Measurements from ENCODE around the gene DIPK2A. TPM values are rescaled to one million over a fixed set of nuclear protein-coding genes. Genes with fewer than 3 reads are reported as not detected.

The DIPK2A gene
- total RNA-seq, 1 experiment from 2014 or later: 22.0 TPM

- no peak overlapping the region for H3K18ac ChIP-seq (ENCODE audit: insufficient read length, low read depth, low read length)
- peaks cover 7% of the 10 kb centered on the region for H3K23me2 ChIP-seq (ENCODE audit: insufficient read length, low read depth, low read length, poor library complexity, severe bottlenecking)
- no peak overlapping the region for H4K8ac ChIP-seq (replicated peaks; ENCODE audit: insufficient read length, low read depth, low read length)
- H3K9me3 Mint-ChIP-seq: peaks cover 3 to 7% of the 10 kb centered on the region in 2 experiments; a peak in 4 of 5 replicates
- no peak overlapping the region for H2BK12ac ChIP-seq (ENCODE audit: insufficient read length, low read depth, low read length)
- H2AFZ ChIP-seq (ENCODE audit: low read length): no peak overlapping the region
- TF ChIP-seq, protein P1, sequence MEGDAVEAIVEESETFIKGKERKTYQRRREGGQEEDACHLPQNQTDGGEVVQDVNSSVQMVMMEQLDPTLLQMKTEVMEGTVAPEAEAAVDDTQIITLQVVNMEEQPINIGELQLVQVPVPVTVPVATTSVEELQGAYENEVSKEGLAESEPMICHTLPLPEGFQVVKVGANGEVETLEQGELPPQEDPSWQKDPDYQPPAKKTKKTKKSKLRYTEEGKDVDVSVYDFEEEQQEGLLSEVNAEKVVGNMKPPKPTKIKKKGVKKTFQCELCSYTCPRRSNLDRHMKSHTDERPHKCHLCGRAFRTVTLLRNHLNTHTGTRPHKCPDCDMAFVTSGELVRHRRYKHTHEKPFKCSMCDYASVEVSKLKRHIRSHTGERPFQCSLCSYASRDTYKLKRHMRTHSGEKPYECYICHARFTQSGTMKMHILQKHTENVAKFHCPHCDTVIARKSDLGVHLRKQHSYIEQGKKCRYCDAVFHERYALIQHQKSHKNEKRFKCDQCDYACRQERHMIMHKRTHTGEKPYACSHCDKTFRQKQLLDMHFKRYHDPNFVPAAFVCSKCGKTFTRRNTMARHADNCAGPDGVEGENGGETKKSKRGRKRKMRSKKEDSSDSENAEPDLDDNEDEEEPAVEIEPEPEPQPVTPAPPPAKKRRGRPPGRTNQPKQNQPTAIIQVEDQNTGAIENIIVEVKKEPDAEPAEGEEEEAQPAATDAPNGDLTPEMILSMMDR (conservative IDR thresholded peaks at IDR 0.05): no peak
- no peak overlapping the region for H3K14ac ChIP-seq (ENCODE audit: insufficient read depth, low read length)
- H3K9ac ChIP-seq (ENCODE audit: extremely low read depth, insufficient read length, low read length): no peak overlapping the region
- no peak overlapping the region for H4K91ac ChIP-seq (ENCODE audit: insufficient read length, low read depth, low read length)
- no peak for DNase-seq
- H3K79me2 ChIP-seq (ENCODE audit: insufficient read depth, low read length): peaks cover 15% of the 10 kb centered on the region; the same call in 1 of the 2 replicates
- no peak overlapping the region for H3K4me3 Mint-ChIP-seq
- H3K4me1 Mint-ChIP-seq: peaks cover 40 to 52% of the 10 kb centered on the region in 2 experiments
- no peaks in the 10 kb centered on the region; the same call in 1 of the 2 replicates for H3K4me1 ChIP-seq (ENCODE audit: insufficient read depth, low read length)
- no peaks in the 10 kb centered on the region for H4K20me1 ChIP-seq (ENCODE audit: control insufficient read depth, insufficient read depth, insufficient read length)
- H2BK5ac ChIP-seq (ENCODE audit: insufficient read length, low read length): no peak overlapping the region
- H2BK20ac ChIP-seq (ENCODE audit: low read depth, low read length, poor library complexity, severe bottlenecking): no peak overlapping the region
- no peaks in the 10 kb centered on the region for H3K79me1 ChIP-seq (ENCODE audit: insufficient read depth, low read depth, low read length, poor library complexity, severe bottlenecking)
- no peak overlapping the region for H4K5ac ChIP-seq (ENCODE audit: insufficient read length, low read depth, low read length)
- no peak overlapping the region for H3K4ac ChIP-seq (ENCODE audit: low read depth, low read length)
- H3K23ac ChIP-seq (ENCODE audit: insufficient read length, low read depth, low read length): no peak overlapping the region
- H2AK5ac ChIP-seq (ENCODE audit: insufficient read length, low read length): no peak overlapping the region
- H3K4me2 ChIP-seq (ENCODE audit: insufficient read depth, insufficient read length, low read length): no peak overlapping the region
- H3T11ph ChIP-seq (ENCODE audit: low read length): no peak overlapping the region
- no peak overlapping the region for H3K27ac ChIP-seq (ENCODE audit: insufficient read length, low read depth, low read length)
- H2BK15ac ChIP-seq (ENCODE audit: low read depth, low read length): no peak overlapping the region
- H3K27me3 Mint-ChIP-seq (ENCODE audit: low read depth): no peaks in the 10 kb centered on the region
- no peaks in the 10 kb centered on the region for H3K27me3 ChIP-seq (ENCODE audit: insufficient read depth, low read length)
- H3K56ac ChIP-seq (ENCODE audit: insufficient read length, low read depth, low read length): no peak overlapping the region
- H3K9me3 ChIP-seq (ENCODE audit: control insufficient read depth, low read depth, low read length): no peaks in the 10 kb centered on the region
- no CpG with 5 or more reads among the region's 1 CpG for WGBS (ENCODE audit: extremely low coverage, insufficient read length, low lambda C conversion rate)
- H2BK120ac ChIP-seq (ENCODE audit: low read depth, low read length, poor library complexity, severe bottlenecking): no peak overlapping the region
- peaks cover 11 to 21% (median 19%) of the 10 kb centered on the region in 3 experiments for H3K36me3 Mint-ChIP-seq (ENCODE audit: insufficient read depth in 1 of 3, low read depth in 3 of 3)
- no peak overlapping the region for H3K27ac Mint-ChIP-seq
These were observed 6.6 kb downstream of the DIPK2A start for GRCh38 chr3:143978263-143978631.

Data from H9 (cell line).